GM19351 (cell line): ENCODE data around the gene HMSD.

Experiments used
- ATAC-seq: cut with Tn5 transposase; IDR thresholded peaks from one replicate; pipeline ENCODE4 v1.9.1; 2021; ENCODE audit warnings: mild to moderate bottlenecking, moderate library complexity; ENCODE audit not compliant: unreplicated experiment

HMSD gene

GRCh38 chr18:63953811-63954210 is 4.7 kb downstream of the HMSD start:
- no peak for ATAC-seq

- ATAC-seq, result no peak
Measured at GRCh38 chr18:63956755-63957154, 7.7 kb downstream of the HMSD start.

- no peak for ATAC-seq
Measured at GRCh38 chr18:63960891-63961290, 11.8 kb downstream of the HMSD start.

GRCh38 chr18:63961435-63961980 is 12.4 kb downstream of the HMSD start:
- ATAC-seq, result no peak

GRCh38 chr18:63962137-63962536 is 13.0 kb downstream of the HMSD start:
- no peak for ATAC-seq

- peak; percentile 97 for ATAC-seq
Measured at GRCh38 chr18:63963615-63964256, 14.6 kb downstream of the HMSD start.

- ATAC-seq, result no peak
Measured at GRCh38 chr18:63964908-63965307, 15.8 kb downstream of the HMSD start.

GRCh38 chr18:63965716-63966330 is 16.7 kb downstream of the HMSD start:
- no peak for ATAC-seq

- peak; percentile 87 for ATAC-seq
Measured at GRCh38 chr18:63969942-63970808, 21.1 kb downstream of the HMSD start, which contains the start of gene SERPINB8. Gene SERPINB8, plus strand, starts transcription at chr18:63970081. Its CDS starts 8,228 bp downstream, at chr18:63978309.

GRCh38 chr18:63970809-63971205 is 21.7 kb downstream of the HMSD start:
- peak; percentile 0 for ATAC-seq

GRCh38 chr18:63971320-63972001 is 22.4 kb downstream of the HMSD start:
- no peak for ATAC-seq

- ATAC-seq, result no peak
Measured at GRCh38 chr18:63972002-63972376, 22.9 kb downstream of the HMSD start.

GRCh38 chr18:63974991-63975390 is 25.9 kb downstream of the HMSD start:
- no peak for ATAC-seq

- ATAC-seq, result no peak
Measured at GRCh38 chr18:63975628-63976027, 26.5 kb downstream of the HMSD start.

GRCh38 chr18:63977040-63977439 is 27.9 kb downstream of the HMSD start:
- ATAC-seq, result no peak

- peak; percentile 84 for ATAC-seq
Measured at GRCh38 chr18:63979409-63979920, 30.4 kb downstream of the HMSD start.

- no peak for ATAC-seq
Measured at GRCh38 chr18:63980027-63980426, 30.9 kb downstream of the HMSD start.

GRCh38 chr18:63980896-63981460 is 31.9 kb downstream of the HMSD start:
- ATAC-seq, result no peak

- ATAC-seq, result no peak
Measured at GRCh38 chr18:63981719-63982118, 32.6 kb downstream of the HMSD start.

GRCh38 chr18:63982361-63982760 is 33.3 kb downstream of the HMSD start:
- no peak for ATAC-seq
